Endothelial cell (in vitro differentiated cells): ENCODE measurements around the gene POU5F1. TPM values are rescaled to one million over a fixed set of nuclear protein-coding genes. Genes with fewer than 3 reads are reported as not detected.
"Not testable (repeated sequence)": the region's sequence is repeated elsewhere in the genome, so short reads cannot be mapped to it uniquely, and the experiment has no call there.

Experiments used
- DNase-seq: peaks from one replicate; pipeline ENCODE4 v3.0.0; 2021; ENCODE audit warnings: low spot score
- H3K27ac Mint-ChIP-seq: one replicate; pipeline ENCODE4 v1.8.0; 2021; ENCODE audit warnings: mixed read lengths, inconsistent platforms; ENCODE audit not compliant: unreplicated experiment
- H3K27me3 Mint-ChIP-seq: one replicate; pipeline ENCODE4 v1.8.0; 2021; ENCODE audit warnings: mild to moderate bottlenecking, moderate library complexity, mixed read lengths, inconsistent platforms; ENCODE audit not compliant: unreplicated experiment
- H3K36me3 Mint-ChIP-seq: one replicate; pipeline ENCODE4 v1.8.0; 2021; ENCODE audit warnings: mild to moderate bottlenecking, low read depth, mixed read lengths, inconsistent platforms; ENCODE audit not compliant: unreplicated experiment
- H3K4me1 Mint-ChIP-seq: one replicate; pipeline ENCODE4 v1.8.0; 2021; ENCODE audit warnings: mild to moderate bottlenecking, mixed read lengths, inconsistent platforms; ENCODE audit not compliant: unreplicated experiment
- H3K4me3 Mint-ChIP-seq: one replicate; pipeline ENCODE4 v1.8.0; 2021; ENCODE audit warnings: mild to moderate bottlenecking, mixed read lengths, inconsistent platforms; ENCODE audit not compliant: unreplicated experiment
- H3K9me3 Mint-ChIP-seq: one replicate; pipeline ENCODE4 v1.8.0; 2021; ENCODE audit warnings: mixed read lengths, inconsistent platforms; ENCODE audit not compliant: unreplicated experiment
- long read RNA-seq: library from polyadenylated mRNA; unstranded; transcript quantifications from one replicate; pipeline ENCODE4 v2.0.0, GENCODE V29; 2020; ENCODE audit not compliant: unreplicated experiment
- total RNA-seq: library from RNA; stranded (reverse); fragmentation: NEBNext Ultra II Directional; extraction: Animal tissue kit (Norgen Biotek cat#: 25700); gene quantifications from one replicate; pipeline ENCODE4 v1.2.1, GENCODE V29; 2021; ENCODE audit not compliant: unreplicated experiment
- TF ChIP-seq, protein P1 (sequence below): fragments of 200-600 bp; sonication (generic); IDR thresholded peaks from one replicate; pipeline ENCODE4 v1.5.0; 2021; ENCODE audit warnings: antibody characterized with exemption; ENCODE audit not compliant: unreplicated experiment

POU5F1 gene
- 88.7 TPM for total RNA-seq
- long read RNA-seq, transcript POU5F1-201 (5 exons, 1,420 nt), result major isoform, 47 of 49 reads
- long read RNA-seq, partial matches to known transcripts, result 1 of 49 reads
- long read RNA-seq, other reads (novel, unspliced or antisense), result 1 of 49 reads

- no peak for DNase-seq
- TF ChIP-seq, protein P1, sequence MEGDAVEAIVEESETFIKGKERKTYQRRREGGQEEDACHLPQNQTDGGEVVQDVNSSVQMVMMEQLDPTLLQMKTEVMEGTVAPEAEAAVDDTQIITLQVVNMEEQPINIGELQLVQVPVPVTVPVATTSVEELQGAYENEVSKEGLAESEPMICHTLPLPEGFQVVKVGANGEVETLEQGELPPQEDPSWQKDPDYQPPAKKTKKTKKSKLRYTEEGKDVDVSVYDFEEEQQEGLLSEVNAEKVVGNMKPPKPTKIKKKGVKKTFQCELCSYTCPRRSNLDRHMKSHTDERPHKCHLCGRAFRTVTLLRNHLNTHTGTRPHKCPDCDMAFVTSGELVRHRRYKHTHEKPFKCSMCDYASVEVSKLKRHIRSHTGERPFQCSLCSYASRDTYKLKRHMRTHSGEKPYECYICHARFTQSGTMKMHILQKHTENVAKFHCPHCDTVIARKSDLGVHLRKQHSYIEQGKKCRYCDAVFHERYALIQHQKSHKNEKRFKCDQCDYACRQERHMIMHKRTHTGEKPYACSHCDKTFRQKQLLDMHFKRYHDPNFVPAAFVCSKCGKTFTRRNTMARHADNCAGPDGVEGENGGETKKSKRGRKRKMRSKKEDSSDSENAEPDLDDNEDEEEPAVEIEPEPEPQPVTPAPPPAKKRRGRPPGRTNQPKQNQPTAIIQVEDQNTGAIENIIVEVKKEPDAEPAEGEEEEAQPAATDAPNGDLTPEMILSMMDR, result no peak
- Mint-ChIP-seq H3K4me3 (no peak within 1 kb of the TSS), H3K36me3 (peaks cover 4% of the 10 kb centered on the region), H3K9me3 (no peaks in the 10 kb centered on the region), H3K27ac (no peak within 1 kb of the TSS), H3K4me1 (peaks cover 4% of the 10 kb centered on the region), H3K27me3 (peaks cover 7% of the 10 kb centered on the region)
Observed at GRCh38 chr6:31170600-31170881, at the start of gene POU5F1. Gene POU5F1, minus strand, starts transcription at chr6:31170682. Its CDS starts 62 bp downstream, at chr6:31170620.

DNA sequence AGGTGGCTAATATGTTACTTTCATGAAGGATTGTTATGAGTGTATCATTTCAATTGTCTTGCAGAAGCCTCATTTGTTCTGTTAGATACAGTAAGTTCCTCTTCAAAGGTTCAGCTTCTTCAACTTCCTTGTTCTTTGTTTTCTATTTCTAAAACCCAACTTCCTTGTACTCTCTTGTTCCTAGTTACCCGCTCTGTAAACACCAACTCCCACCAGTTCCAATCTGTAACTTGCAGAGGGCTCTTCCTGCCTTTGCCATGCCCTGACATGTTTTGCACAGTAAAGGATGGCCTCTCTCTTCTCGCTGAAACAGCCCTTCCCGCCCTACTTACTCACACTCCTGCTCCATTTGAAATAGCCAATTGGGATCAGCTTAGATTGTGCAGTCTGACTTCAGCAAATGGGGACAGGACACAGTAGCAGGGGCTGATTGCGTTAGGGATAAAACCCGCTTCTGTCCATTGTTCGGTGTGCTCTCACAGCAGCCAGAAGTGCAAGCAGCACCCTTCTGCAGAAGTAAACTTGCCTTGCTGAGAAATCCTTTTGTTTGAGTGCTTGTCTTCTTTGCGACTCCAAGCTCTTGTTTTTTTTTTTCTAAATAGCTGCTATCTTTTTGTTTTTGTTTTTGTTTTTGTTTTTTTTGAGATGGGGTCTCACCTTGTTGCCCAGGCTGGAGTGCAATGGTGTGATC lies 45.9 kb upstream of the POU5F1 start:
- Mint-ChIP-seq H3K27me3 (no peaks in the 10 kb centered on the region), H3K4me1 (peaks cover 2% of the 10 kb centered on the region), H3K36me3 (peaks cover 4% of the 10 kb centered on the region), H3K9me3 (peaks cover 4% of the 10 kb centered on the region), H3K27ac (peak overlapping the region; percentile 34), H3K4me3 (no peak overlapping the region)
- no peak for DNase-seq
- TF ChIP-seq, protein P1, result no peak

GRCh38 chr6:31215216-31215615 lies 44.7 kb upstream of the POU5F1 start:
- not testable (repeated sequence) for H3K27ac Mint-ChIP-seq, DNase-seq, H3K27me3 Mint-ChIP-seq, H3K4me1 Mint-ChIP-seq, H3K4me3 Mint-ChIP-seq, H3K9me3 Mint-ChIP-seq, H3K36me3 Mint-ChIP-seq

GRCh38 chr6:31214516-31214915 lies 44.0 kb upstream of the POU5F1 start:
- Mint-ChIP-seq H3K27ac (no peak overlapping the region), H3K36me3 (peaks cover 4% of the 10 kb centered on the region), H3K27me3 (no peaks in the 10 kb centered on the region), H3K4me1 (peaks cover 11% of the 10 kb centered on the region), H3K4me3 (no peak overlapping the region), H3K9me3 (peaks cover 4% of the 10 kb centered on the region)
- DNase-seq, result no peak
- TF ChIP-seq, protein P1, result no peak

- Mint-ChIP-seq H3K4me1 (peaks cover 11% of the 10 kb centered on the region), H3K4me3 (no peak overlapping the region), H3K9me3 (no peaks in the 10 kb centered on the region), H3K27ac (no peak overlapping the region), H3K27me3 (peaks cover under 1% of the 10 kb centered on the region), H3K36me3 (no peaks in the 10 kb centered on the region)
- no peak for DNase-seq
- TF ChIP-seq, protein P1, result no peak
Observed at GRCh38 chr6:31210741-31211532, 40.5 kb upstream of the POU5F1 start.
